ENCODE measurements around the gene CRIP1.
A peak's percentile ranks its signal among the peaks of the same experiment; 100 is the strongest.

Gene CRIP1

GRCh38 chr14:105486163-105486973, at the start of gene CRIP1:
CRIP1 (plus strand) TSS chr14:105486886; CDS start chr14:105487260, 374 bp downstream.
- DNase-seq (ENCODE audit: low spot score), result no peak

- DNase-seq (ENCODE audit: low spot score), result no peak
Measured at GRCh38 chr14:105436891-105437722, 49.6 kb upstream of the CRIP1 start.

GRCh38 chr14:105437723-105438500, 48.8 kb upstream of the CRIP1 start:
- no peak for DNase-seq (ENCODE audit: low spot score)

GRCh38 chr14:105439179-105439578, 47.5 kb upstream of the CRIP1 start:
- DNase-seq (ENCODE audit: low spot score), result no peak

- peak; percentile 60 for DNase-seq (ENCODE audit: low spot score)
Measured at GRCh38 chr14:105439710-105440553, 46.8 kb upstream of the CRIP1 start.

GRCh38 chr14:105440554-105440900, 46.2 kb upstream of the CRIP1 start:
- no peak for DNase-seq (ENCODE audit: low spot score)

GRCh38 chr14:105440992-105441391, 45.7 kb upstream of the CRIP1 start:
- no peak for DNase-seq (ENCODE audit: low spot score)

GRCh38 chr14:105442125-105442524, 44.6 kb upstream of the CRIP1 start:
- DNase-seq (ENCODE audit: low spot score), result no peak

- no peak for DNase-seq (ENCODE audit: low spot score)
Measured at GRCh38 chr14:105442834-105443233, 43.9 kb upstream of the CRIP1 start.

- no peak for DNase-seq (ENCODE audit: low spot score)
Measured at GRCh38 chr14:105444859-105445258, 41.8 kb upstream of the CRIP1 start.

- DNase-seq (ENCODE audit: low spot score), result no peak
Measured at GRCh38 chr14:105445290-105445689, 41.4 kb upstream of the CRIP1 start.

- no peak for DNase-seq (ENCODE audit: low spot score)
Measured at GRCh38 chr14:105445901-105446845, 40.5 kb upstream of the CRIP1 start.

- DNase-seq (ENCODE audit: low spot score), result no peak
Measured at GRCh38 chr14:105446971-105447370, 39.7 kb upstream of the CRIP1 start.

GRCh38 chr14:105447651-105448640, 38.7 kb upstream of the CRIP1 start:
- DNase-seq (ENCODE audit: low spot score), result no peak

- DNase-seq (ENCODE audit: low spot score), result peak; percentile 52
Measured at GRCh38 chr14:105448706-105449111, 38.0 kb upstream of the CRIP1 start.

- no peak for DNase-seq (ENCODE audit: low spot score)
Measured at GRCh38 chr14:105449276-105450122, 37.2 kb upstream of the CRIP1 start.

GRCh38 chr14:105450123-105450505, 36.6 kb upstream of the CRIP1 start:
- DNase-seq (ENCODE audit: low spot score), result no peak
